KOPT-K1 (cell line): ENCODE data around the gene EXOC3L1.
A peak's percentile ranks its signal among the peaks of the same experiment; 100 is the strongest.

ENCODE experiments used
- H3K27ac ChIP-seq: fragments of 200-600 bp; sonication (generic); 2 replicates; pipeline ENCODE4 v1.5.1; 2016; ENCODE audit warnings: antibody characterized with exemption, mild to moderate bottlenecking, low read depth, low read length; ENCODE audit not compliant: poor library complexity, severe bottlenecking
- H3K36me3 ChIP-seq: fragments of 200-600 bp; sonication (generic); 2 replicates; pipeline ENCODE4 v1.5.1; 2017; ENCODE audit warnings: antibody characterized with exemption, mild to moderate bottlenecking, low read length, moderate library complexity; ENCODE audit not compliant: insufficient read depth
- H3K9me3 ChIP-seq: fragments of 200-600 bp; sonication (generic); 2 replicates; pipeline ENCODE4 v1.5.1; 2017; ENCODE audit warnings: antibody characterized with exemption, low read length, mild to moderate bottlenecking; ENCODE audit not compliant: insufficient read depth, poor library complexity, severe bottlenecking

Gene EXOC3L1

DNA sequence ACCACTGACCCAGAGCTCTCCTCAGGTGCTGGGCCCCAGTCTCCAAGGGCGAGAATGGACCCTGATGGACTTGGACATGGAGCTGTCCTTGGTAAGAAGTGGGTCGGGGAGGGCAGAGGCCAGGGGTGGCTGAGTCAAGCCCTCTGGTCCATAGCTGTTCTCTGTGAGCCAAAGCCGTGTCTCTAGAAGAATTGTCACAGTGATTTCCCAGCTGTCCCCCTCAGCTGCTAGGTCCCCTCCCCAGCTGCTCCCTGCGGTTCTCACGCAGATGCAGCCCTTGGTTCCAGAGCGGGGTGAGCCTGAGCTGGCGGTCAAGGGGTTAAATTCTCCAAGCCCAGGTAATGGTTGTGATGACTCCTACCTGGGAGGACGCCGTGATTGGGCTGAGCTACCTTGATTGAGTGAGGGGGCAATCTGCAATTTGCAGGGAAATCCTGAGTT is 20.9 kb downstream of the EXOC3L1 start:
- Histone ChIP-seq H3K27ac (no peak overlapping the region), H3K9me3 (no peaks in the 10 kb centered on the region), H3K36me3 (no peaks in the 10 kb centered on the region)

DNA sequence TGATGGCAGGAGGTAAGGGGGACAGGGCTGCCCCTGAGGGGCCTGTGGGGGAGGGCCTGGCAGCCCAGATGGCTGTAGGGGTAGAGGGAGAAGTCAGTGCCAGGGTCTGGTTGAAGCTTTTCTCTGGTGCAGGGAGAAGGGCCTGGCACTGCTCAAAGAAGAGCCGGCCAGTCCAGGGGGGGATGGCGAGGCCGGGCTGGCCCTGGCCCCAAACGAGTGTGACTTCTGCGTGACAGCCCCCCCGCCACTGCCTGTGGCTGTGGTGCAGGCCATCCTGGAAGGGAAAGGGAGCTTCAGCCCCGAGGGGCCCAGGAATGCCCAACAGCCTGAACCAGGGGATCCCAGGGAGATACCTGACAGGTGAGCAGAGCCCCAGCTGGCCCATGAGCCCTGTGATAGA is 22.3 kb downstream of the EXOC3L1 start:
- H3K36me3 ChIP-seq: no peaks in the 10 kb centered on the region
- no peaks in the 10 kb centered on the region for H3K9me3 ChIP-seq
- no peak overlapping the region for H3K27ac ChIP-seq

DNA sequence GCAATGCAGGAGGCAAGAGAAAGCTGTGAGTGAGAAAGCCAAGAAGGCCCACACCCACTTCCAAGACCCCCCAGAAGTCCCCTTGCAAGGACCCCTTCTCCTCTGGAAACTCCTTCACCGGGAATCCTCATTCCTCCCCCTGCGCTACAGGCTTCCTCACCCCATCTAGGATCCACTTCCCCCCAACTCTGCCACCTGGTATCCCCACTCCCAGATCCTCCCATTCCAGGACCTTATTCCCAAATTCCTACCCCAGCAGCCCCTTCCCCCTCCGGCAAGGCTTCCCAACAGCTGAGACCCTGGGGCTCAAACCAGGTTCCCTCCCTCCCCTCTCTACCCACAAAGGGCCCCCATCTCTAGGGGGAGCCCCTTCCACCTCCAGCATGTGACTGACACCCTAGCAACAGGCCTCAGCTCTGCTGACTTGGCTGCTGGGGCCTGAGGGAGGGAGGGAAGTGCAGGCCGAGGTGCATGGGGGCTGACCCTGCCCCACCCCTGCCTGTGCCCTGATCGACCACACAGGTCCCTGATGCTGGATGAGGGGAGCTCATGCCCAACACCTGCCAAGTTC is 23.3 kb downstream of the EXOC3L1 start:
- Histone ChIP-seq H3K9me3 (no peaks in the 10 kb centered on the region), H3K36me3 (no peaks in the 10 kb centered on the region), H3K27ac (no peak overlapping the region)

DNA sequence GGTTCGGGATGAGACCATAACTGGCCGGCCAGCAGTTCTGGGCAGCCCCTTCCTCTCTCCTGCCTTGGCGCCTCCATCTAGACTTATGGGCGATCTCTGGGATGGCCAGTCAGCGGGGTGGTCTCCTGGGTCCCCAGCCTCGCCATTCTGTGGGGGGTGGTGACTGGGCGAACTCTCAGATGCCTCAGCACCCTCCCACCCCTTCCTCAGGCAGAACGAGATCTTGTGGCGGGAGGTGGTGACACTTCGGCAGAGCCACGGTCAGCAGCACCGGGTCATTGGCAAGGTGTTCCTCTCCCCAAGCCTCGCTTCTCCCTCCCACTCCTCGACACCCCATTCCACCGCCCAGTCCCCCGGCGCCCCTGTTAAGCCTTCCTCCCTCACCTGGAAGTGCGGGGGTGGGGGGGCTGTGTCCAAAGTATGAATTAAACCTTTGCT is 23.8 kb downstream of the EXOC3L1 start:
- Histone ChIP-seq H3K36me3 (no peaks in the 10 kb centered on the region), H3K9me3 (no peaks in the 10 kb centered on the region), H3K27ac (no peak overlapping the region)

DNA sequence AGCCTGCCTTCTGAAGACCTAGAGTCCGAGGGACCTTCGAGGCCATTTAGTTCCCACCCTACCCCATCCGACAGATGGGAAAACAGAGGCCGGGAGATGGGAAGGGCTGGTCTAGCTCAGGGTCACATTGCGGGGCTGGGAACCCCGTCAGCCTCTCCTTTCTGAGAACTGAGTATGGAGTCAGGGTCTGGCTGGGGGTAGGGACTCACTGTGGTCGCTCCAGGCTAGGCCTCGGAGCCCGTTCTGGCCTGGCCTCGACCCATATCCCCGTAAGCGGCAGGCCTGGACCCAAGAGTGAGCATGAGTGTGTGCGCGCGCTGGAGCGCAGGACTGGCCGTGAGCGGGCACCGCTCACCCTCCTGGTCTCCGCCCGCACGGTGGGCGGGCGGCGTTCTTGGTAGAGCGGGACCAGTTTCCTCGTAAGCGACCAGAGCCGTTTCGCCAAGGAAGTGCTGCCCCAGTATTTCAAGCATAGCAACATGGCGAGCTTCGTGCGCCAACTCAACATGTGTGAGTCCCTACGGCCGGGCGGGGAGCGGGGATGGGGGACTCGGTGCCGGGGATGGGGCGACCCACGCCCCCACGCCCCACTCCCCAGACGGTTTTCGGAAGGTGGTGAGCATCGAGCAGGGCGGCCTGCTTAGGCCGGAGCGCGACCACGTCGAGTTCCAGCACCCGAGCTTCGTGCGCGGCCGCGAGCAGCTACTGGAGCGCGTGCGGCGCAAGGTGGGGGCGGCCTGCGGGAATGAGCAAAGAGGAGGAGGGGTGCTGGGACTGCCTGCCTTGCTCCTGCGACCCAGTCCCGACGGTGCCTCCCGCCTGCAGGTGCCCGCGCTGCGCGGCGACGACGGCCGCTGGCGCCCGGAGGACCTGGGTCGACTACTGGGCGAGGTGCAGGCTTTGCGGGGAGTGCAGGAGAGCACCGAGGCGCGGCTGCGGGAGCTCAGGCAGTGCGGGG is 24.5 kb downstream of the EXOC3L1 start:
- no peaks in the 10 kb centered on the region for H3K36me3 ChIP-seq
- no peak overlapping the region for H3K27ac ChIP-seq
- H3K9me3 ChIP-seq: no peaks in the 10 kb centered on the region

DNA sequence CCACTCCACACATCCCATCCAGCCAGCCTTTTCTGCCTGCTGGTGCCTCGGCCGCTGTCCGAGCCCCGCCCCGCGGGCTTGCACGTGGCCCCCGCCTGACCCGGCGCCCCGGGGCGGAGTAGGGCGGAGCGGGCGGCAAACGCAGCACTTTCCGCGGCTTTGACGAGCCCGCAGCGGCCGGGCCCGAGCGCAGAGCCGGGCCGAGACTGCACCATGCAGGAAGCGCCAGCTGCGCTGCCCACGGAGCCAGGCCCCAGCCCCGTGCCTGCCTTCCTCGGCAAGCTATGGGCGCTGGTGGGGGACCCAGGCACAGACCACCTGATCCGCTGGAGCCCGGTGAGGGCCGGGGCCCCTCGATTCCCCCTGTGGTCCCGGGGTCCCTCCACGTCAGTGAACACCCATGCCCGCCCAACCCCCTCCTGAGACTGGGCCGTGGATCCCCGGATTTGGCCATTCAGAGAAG is 25.3 kb downstream of the EXOC3L1 start, which contains the start of gene HSF4:
Gene HSF4 (plus strand): TSS at position 147 of the 463 bp plus-strand sequence. CDS start 67 bp downstream, at position 214.
- Histone ChIP-seq H3K9me3 (no peaks in the 10 kb centered on the region), H3K27ac (no peak within 1 kb of the TSS), H3K36me3 (no peaks in the 10 kb centered on the region)

DNA sequence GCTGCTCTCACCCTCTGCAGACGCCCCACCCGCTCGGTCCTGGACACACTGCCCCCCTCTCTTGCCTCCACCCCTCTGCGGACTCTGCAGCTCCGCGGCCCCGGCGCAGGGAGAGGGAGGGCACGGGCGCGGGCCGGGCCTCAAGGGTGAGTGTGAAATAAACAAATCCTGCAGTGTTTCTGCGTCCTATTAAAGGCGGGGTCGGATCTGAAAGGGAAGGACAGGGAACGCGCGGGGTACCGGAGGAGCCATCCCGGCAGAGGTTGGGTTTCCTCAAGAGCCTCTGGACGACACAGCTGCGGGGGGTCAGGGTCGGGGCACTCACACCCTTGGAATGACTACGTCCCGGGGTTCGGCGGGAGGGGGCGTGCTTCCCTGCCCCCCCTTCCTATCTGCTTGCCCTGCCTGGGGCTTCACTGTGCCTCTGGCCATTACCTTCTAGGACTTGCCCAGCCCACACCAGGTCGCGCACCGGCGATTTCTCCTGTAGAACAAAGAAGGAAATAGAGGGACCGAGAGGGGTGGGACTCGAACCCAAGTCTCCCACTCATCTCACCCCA is 25.9 kb downstream of the EXOC3L1 start:
- Histone ChIP-seq H3K36me3 (no peaks in the 10 kb centered on the region), H3K27ac (no peak overlapping the region), H3K9me3 (no peaks in the 10 kb centered on the region)

DNA sequence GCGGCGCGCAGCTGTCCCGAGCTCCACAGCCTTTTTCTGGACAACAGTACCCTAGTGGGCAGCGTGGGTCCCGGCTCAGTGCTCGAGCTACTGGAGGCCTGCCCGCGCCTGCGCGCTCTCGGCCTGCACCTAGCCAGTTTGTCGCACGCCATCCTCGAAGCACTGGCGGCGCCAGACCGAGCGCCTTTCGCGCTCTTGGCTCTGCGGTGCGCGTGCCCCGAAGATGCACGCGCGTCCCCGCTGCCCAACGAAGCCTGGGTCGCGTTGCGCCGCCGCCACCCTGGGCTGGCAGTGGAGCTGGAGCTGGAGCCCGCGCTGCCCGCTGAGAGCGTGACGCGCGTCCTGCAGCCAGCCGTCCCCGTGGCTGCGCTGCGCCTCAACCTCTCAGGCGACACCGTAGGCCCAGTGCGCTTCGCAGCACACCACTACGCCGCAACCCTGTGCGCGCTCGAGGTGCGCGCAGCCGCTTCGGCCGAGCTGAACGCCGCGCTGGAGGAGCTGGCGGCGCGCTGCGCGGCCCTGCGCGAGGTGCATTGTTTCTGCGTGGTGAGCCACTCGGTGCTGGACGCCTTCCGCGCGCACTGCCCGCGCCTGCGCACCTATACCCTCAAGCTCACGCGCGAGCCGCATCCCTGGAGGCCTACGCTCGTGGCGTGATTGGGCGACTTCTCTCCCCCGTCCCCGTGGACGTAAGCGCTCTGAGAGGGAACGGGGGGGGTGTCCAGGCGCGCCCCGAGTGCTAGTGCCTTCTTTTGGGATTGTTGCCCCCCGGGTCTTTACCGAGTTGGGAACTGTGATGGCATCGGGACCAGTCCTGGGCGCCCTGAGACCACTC is 26.6 kb downstream of the EXOC3L1 start:
- no peaks in the 10 kb centered on the region for H3K9me3 ChIP-seq
- no peaks in the 10 kb centered on the region for H3K36me3 ChIP-seq
- no peak overlapping the region for H3K27ac ChIP-seq

DNA sequence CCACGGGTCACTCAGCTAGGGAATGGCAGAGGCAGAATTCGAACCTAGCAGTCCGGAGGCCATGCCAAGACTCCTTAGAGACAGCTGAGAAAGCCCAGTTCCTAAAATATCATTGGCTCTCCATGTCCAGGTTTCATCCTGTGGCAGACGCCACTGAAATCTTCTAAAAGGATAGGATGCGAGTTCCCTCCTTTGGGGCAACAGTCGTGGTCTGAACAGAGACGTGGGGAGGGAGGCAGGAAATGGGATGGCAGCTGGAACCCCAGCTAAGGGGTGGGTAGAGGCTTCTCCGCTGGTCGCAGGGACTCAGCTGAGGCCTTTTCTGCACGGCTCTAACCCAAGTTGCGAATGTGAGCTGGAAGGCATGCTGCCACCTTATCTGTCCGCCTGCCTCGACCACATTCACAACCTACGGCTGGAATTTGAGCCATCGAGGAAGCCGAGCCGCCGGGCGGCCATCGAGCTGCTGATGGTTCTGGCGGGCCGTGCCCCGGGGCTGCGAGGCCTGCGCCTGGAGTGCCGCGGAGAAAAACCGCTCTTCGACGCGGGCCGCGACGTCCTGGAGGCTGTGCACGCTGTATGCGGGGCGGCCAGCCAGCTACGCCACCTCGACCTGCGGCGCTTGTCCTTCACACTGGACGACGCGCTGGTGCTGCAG is 27.3 kb downstream of the EXOC3L1 start:
- H3K27ac ChIP-seq: no peak overlapping the region

DNA sequence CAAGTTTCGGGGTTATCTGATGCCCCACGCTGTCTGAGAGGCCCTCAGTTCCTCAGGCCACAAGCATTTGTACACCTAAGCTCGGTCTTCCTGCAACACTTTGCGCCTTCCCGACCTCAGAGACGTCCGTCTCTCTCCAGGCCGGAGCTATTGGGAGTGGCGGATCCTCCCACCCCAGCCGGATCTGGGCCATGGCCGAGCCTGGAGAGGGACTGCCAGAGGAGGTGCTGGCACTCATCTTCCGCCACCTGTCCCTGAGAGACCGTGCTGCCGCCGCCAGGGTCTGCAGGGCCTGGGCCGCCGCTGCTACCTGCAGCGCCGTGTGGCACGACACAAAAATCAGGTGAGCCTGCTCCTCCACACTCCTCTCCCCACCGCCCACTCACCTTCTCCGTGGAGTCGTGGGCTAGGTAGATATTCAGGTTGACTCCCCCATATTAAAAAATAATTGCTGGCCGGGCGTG is 28.3 kb downstream of the EXOC3L1 start:
- H3K9me3 ChIP-seq: no peaks in the 10 kb centered on the region
- no peaks in the 10 kb centered on the region for H3K36me3 ChIP-seq

More for the DNA sequence above, 27.3 kb downstream of the EXOC3L1 start:
- no peaks in the 10 kb centered on the region for H3K9me3 ChIP-seq
- no peaks in the 10 kb centered on the region for H3K36me3 ChIP-seq

DNA sequence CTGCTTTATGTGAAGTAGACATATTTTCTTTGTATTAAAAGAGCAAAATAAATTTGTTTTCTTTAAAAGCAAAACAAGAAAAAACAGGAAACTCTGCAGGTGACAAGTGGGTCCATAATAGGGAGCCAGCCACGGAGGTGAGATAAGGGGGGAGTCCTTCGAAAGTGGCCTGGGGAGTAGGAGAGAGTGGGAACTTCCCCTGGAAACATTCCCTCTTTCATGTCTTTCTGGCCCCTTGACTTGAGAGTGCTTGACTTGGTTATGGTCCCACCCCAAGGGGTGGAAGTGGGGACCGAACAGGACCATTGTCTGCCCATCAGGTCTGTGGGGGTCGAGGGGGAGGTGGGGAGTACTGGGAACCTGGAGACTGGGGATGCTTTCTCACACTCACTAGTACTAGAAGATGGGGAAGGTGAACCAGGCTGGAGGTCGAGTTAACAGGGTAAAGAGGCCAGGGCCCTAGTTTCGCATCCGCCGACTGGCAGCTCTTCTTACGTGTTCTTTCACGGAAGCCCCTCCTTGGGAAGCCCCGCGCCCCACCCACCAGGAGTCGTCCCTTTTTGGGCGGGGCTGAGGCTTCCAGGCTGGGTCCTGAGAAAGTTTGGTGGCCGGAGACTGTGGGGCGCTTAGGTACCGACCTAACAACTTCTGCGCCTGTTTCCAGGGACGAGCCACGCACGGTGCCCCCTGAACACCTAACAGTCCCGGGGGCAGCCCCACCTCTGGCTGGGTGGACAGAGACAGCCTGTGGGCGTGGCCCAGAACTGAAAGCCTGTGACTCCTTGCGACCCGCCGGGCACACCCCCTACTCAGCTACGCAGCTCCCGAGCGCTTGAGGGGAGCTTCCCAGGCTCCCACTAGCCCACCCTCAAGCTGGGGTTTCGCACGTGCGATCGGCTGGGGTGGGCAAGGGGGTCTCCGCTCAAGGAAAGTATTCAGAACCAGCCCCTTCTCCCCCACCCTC is 31.0 kb downstream of the EXOC3L1 start:
- H3K9me3 ChIP-seq: no peaks in the 10 kb centered on the region
- H3K27ac ChIP-seq: peak overlapping the region; percentile 66
- no peaks in the 10 kb centered on the region for H3K36me3 ChIP-seq

More for the DNA sequence above, 28.3 kb downstream of the EXOC3L1 start:
- H3K27ac ChIP-seq: no peak overlapping the region

DNA sequence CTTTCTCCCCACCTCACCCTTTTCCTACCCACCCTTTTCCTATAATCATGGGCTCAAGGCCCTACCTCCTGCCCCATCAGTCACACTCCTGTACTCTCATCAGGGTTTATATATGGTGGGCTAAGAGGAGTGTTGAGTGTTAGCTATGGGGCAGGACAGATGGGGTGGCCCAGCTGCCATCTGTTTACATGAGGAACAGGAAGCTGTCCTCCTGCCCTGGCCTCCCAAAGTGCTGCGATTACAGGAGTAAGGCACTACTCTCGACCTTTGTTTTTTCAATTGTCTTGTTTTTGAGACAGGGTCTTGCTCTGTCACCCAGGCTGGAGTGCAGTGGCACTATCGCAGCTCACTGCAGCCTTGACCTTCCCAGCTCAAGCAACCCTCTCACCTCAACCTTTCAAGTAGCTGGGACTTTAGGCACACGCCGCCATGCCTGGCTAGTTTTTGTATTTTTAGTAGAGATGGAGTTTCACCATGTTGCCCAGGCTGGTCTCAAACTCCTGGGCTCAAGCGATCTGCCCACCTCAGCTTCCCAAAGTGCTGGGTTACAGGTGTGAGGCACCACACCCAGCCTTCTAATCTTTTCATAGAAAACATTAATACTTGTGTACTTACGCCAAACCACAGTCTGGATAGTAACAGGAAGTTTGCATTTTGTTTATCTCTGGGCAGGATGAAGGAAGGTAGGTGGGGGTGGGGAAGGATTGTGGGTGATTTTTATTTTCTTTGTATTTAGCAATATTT is 31.9 kb downstream of the EXOC3L1 start:
- H3K9me3 ChIP-seq: no peaks in the 10 kb centered on the region
- no peaks in the 10 kb centered on the region for H3K36me3 ChIP-seq
- no peak overlapping the region for H3K27ac ChIP-seq
